HepG2 (cell line): ENCODE data around the gene TSEN54. TPM values are rescaled to one million over a fixed set of nuclear protein-coding genes. Genes with fewer than 3 reads are reported as not detected.
A peak's percentile ranks its signal among the peaks of the same experiment; 100 is the strongest.

Source experiments
- ATAC-seq: fragments of 200-7000 bp; cut with Tn5 transposase; 3 replicates; pipeline ENCODE4 v1.9.1; 2020; ENCODE audit warnings: mild to moderate bottlenecking, moderate library complexity
- BruUV-seq: library from RNA; stranded (reverse); fragments of 400-500 nt; replicated peaks from 2 replicates; lab custom pipeline; 2021; lab: Mats Ljungman, UMichigan
- CTCF ChIA-PET: fragments of 300-600 bp; formaldehyde crosslinking; extraction: SDS; loops from one replicate; lab custom pipeline; 2021; ENCODE audit warnings: low total read pairs, inconsistent platforms, low intra/inter-chr PET ratio; lab: Yijun Ruan, JAX
- POLR2A ChIA-PET: fragments of 350-600 bp; sonication (Branson Sonifier 250); formaldehyde crosslinking; loops from one replicate; lab custom pipeline; 2020; ENCODE audit warnings: antibody characterized with exemption, inconsistent platforms; lab: Yijun Ruan, JAX
- DNase-seq: peaks from one replicate; pipeline ENCODE4 v3.0.0-alpha.2; 2015; ENCODE audit warnings: low spot score
- FAIRE-seq: peaks from 3 replicates; lab custom pipeline; 2011; peaks lifted over from hg19 to GRCh38; lab: Jason Lieb, UNC
- H2AFZ ChIP-seq: one replicate; pipeline ENCODE4 v1.6.1; 2011; ENCODE audit warnings: low read length, inconsistent platforms
- H3K27ac ChIP-seq: fragments of 300-600 bp; 3 replicates; pipeline ENCODE4 v1.8.0; 2011; ENCODE audit warnings: mixed run types, mild to moderate bottlenecking, mixed read lengths, low read length, inconsistent platforms; ENCODE audit not compliant: insufficient read depth; ENCODE audit errors: extremely low read length
- H3K27me3 ChIP-seq, 2 experiments: fragments of 200-600 bp in 1 of 2; 2 replicates in 1 of 2; 3 replicates in 1 of 2; pipeline versions ENCODE4 v1.6.0 to v1.8.0; 2011; ENCODE audit warnings: low read length in 2 of 2, mild to moderate bottlenecking in 2 of 2, moderate library complexity in 2 of 2, inconsistent platforms in 1 of 2; ENCODE audit not compliant: insufficient read depth in 2 of 2, control insufficient read depth in 1 of 2
- H3K36me3 ChIP-seq, 2 experiments: fragments of 200-600 bp in 1 of 2; replicated peaks in 1 of 2; 2 replicates in 1 of 2; 3 replicates in 1 of 2; pipeline versions ENCODE4 v1.5.1 to v1.8.0; 2011; ENCODE audit warnings: low read length in 2 of 2, inconsistent platforms in 1 of 2; ENCODE audit not compliant: insufficient read depth in 2 of 2, control insufficient read depth in 1 of 2
- H3K4me1 ChIP-seq: 2 replicates; pipeline ENCODE4 v1.5.1; 2012; ENCODE audit warnings: low read length, inconsistent platforms; ENCODE audit not compliant: insufficient read depth
- H3K4me2 ChIP-seq: 2 replicates; pipeline ENCODE4 v1.6.0; 2011; ENCODE audit warnings: low read depth, low read length, inconsistent platforms
- H3K4me3 ChIP-seq, 3 experiments: fragments of 200-600 bp in 1 of 3; sonication (generic), shearing (Covaris generic) in 1 of 3; replicated peaks in 1 of 3; 2 replicates each; pipeline ENCODE4 v1.5.1; 2011 to 2016; ENCODE audit warnings: low read length in 3 of 3, inconsistent platforms in 2 of 3, low read depth in 2 of 3, mild to moderate bottlenecking in 2 of 3, control low read depth in 1 of 3, mixed read lengths in 1 of 3; ENCODE audit not compliant: insufficient read depth in 1 of 3
- H3K79me2 ChIP-seq: one replicate; pipeline ENCODE4 v1.6.1; 2011; ENCODE audit warnings: low read length, inconsistent platforms; ENCODE audit not compliant: insufficient read depth
- H3K9ac ChIP-seq: 2 replicates; pipeline ENCODE4 v1.6.0; 2011; ENCODE audit warnings: mild to moderate bottlenecking, low read depth, low read length, inconsistent platforms; ENCODE audit not compliant: insufficient read depth
- H3K9me3 ChIP-seq: 2 replicates; pipeline ENCODE4 v1.5.1; 2012; ENCODE audit warnings: mild to moderate bottlenecking, low read length
- H4K20me1 ChIP-seq: 2 replicates; pipeline ENCODE4 v1.6.0; 2011; ENCODE audit warnings: inconsistent platforms, mild to moderate bottlenecking, low read length, moderate library complexity; ENCODE audit not compliant: insufficient read depth
- CBFB ChIP-seq: sonication (generic); formaldehyde crosslinking; IDR thresholded peaks from 2 replicates; pipeline ENCODE4 v1.4.0; 2020; ENCODE audit warnings: missing genetic modification reagents
- EED ChIP-seq: sonication (generic); formaldehyde crosslinking; IDR thresholded peaks from 2 replicates; pipeline ENCODE4 v1.5.0; 2020; ENCODE audit warnings: mild to moderate bottlenecking, missing genetic modification reagents
- HMGXB4 ChIP-seq, 2 experiments: sonication (generic) in 1 of 2; formaldehyde crosslinking in 1 of 2; IDR thresholded peaks; 2 replicates each; pipeline versions ENCODE4 v1.4.0 to v1.6.1; 2018 to 2020; ENCODE audit warnings: missing genetic modification reagents in 2 of 2, borderline replicate concordance in 1 of 2, low read depth in 1 of 2, mild to moderate bottlenecking in 1 of 2, missing biosample characterization in 1 of 2
- KLF9 ChIP-seq: IDR thresholded peaks from 2 replicates; pipeline ENCODE4 v1.6.1; 2016; ENCODE audit warnings: low read depth
- MEF2D ChIP-seq: sonication (generic); formaldehyde crosslinking; IDR thresholded peaks from 2 replicates; pipeline ENCODE4 v1.5.1; 2020; ENCODE audit warnings: mild to moderate bottlenecking, missing genetic modification reagents
- PHF8 ChIP-seq: sonication (generic); formaldehyde crosslinking; IDR thresholded peaks from 2 replicates; pipeline ENCODE4 v1.5.0; 2020; ENCODE audit warnings: missing genetic modification reagents
- SETDB1 ChIP-seq: sonication (generic); formaldehyde crosslinking; IDR thresholded peaks from 2 replicates; pipeline ENCODE4 v1.5.1; 2020; ENCODE audit warnings: missing genetic modification reagents, mild to moderate bottlenecking, borderline replicate concordance
- THYN1 ChIP-seq: sonication (generic); formaldehyde crosslinking; IDR thresholded peaks from 2 replicates; pipeline ENCODE4 v1.8.1; 2023; ENCODE audit warnings: low read depth, mild to moderate bottlenecking, moderate library complexity, missing genetic modification reagents, borderline replicate concordance
- ZNF687 ChIP-seq: sonication (generic); formaldehyde crosslinking; IDR thresholded peaks from 2 replicates; pipeline ENCODE4 v1.5.1; 2020; ENCODE audit warnings: mild to moderate bottlenecking, missing genetic modification reagents, moderate library complexity
- ZNF720 ChIP-seq: sonication (generic); formaldehyde crosslinking; IDR thresholded peaks from 2 replicates; pipeline ENCODE4 v1.4.0; 2020; ENCODE audit warnings: missing genetic modification reagents
- ZSCAN25 ChIP-seq: sonication (generic); formaldehyde crosslinking; IDR thresholded peaks from 2 replicates; pipeline ENCODE4 v1.8.0; 2022; ENCODE audit warnings: mild to moderate bottlenecking, missing genetic modification reagents
- WGBS: methylation state at CpG from one replicate; pipeline ENCODE4 v1.1.6; 2017; ENCODE audit warnings: low lambda C conversion rate; 5-methylcytosine and 5-hydroxymethylcytosine counted together
- in situ Hi-C: cut with HindIII; loops from 2 replicates; pipeline ENCODE4 v1.10.0; 2017; ENCODE audit warnings: low pct_unique_long_range_greater_than_20kb; ENCODE audit not compliant: extremely low pct_ligation_motif_present
- intact Hi-C: fragments of 100-400 bp; cut with micrococcal nuclease; formaldehyde crosslinking; loops from one replicate; pipeline ENCODE4 v1.10.0; 2022; ENCODE audit not compliant: unreplicated experiment
- polyA plus RNA-seq, 8 experiments: library from polyadenylated mRNA; depleted of rRNA in 3 of 8; stranded (reverse) in 7 of 8; unstranded in 1 of 8; fragments of >200 nt; fragmentation: Illumina TruSeq in 4 of 8; extraction: Trizol in 4 of 8; gene quantifications; 2 replicates each; pipeline versions ENCODE4 v1.2.1 to v1.2.3, GENCODE V29; 2011 to 2016; ENCODE audit warnings: low read depth in 4 of 8, missing spikeins in 1 of 8, mixed read lengths in 1 of 8; ENCODE audit not compliant: insufficient read depth in 1 of 8
- total RNA-seq, 5 experiments: library from RNA; depleted of rRNA; stranded (reverse); fragments of >200 nt; fragmentation: Illumina TruSeq; extraction: Trizol; gene quantifications; 2 replicates each; pipeline ENCODE4 v1.2.3, GENCODE V29; 2016; ENCODE audit warnings: low read depth in 1 of 5
- TF ChIP-seq, protein P1 (sequence below): sonication (generic); formaldehyde crosslinking; IDR thresholded peaks from 2 replicates; pipeline ENCODE4 v1.5.0; 2020; ENCODE audit warnings: missing genetic modification reagents
- TF ChIP-seq, protein P2 (sequence below): sonication (generic); formaldehyde crosslinking; IDR thresholded peaks from 2 replicates; pipeline ENCODE4 v1.4.0; 2020; ENCODE audit warnings: mild to moderate bottlenecking, missing genetic modification reagents

TSEN54 gene
- total and polyA plus RNA-seq, 2 of the 13 experiments (the other 11 are each of a cell fraction or from before 2014, with no cell fraction given): 62.9 to 63.3 TPM

GRCh38 chr17:75516619-75517296 is 430 bp downstream of the TSEN54 start (continued):
- TF ChIP-seq PHF8 (CRISPR knock-in tag) (peak; percentile 51; the same call in 1 of the 2 replicates), SETDB1 (CRISPR knock-in tag) (no peak), MEF2D (CRISPR knock-in tag) (0 out of 2 replicates have a peak, but pooled peaks have one; percentile 36), CBFB (CRISPR knock-in tag) (0 out of 2 replicates have a peak, but pooled peaks have one; percentile 34)
- TF ChIP-seq, protein P1, sequence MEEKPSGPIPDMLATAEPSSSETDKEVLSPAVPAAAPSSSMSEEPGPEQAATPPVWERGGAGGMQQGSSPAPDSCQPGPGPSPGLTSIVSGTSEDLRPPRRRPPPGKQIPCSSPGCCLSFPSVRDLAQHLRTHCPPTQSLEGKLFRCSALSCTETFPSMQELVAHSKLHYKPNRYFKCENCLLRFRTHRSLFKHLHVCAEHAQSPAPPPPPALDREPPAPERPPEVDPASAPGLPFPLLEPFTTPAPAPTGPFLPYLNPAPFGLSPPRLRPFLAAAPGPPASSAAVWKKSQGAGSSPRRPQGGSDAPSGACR (CRISPR knock-in tag): 0 out of 2 replicates have a peak, but pooled peaks have one; percentile 34

DNA sequence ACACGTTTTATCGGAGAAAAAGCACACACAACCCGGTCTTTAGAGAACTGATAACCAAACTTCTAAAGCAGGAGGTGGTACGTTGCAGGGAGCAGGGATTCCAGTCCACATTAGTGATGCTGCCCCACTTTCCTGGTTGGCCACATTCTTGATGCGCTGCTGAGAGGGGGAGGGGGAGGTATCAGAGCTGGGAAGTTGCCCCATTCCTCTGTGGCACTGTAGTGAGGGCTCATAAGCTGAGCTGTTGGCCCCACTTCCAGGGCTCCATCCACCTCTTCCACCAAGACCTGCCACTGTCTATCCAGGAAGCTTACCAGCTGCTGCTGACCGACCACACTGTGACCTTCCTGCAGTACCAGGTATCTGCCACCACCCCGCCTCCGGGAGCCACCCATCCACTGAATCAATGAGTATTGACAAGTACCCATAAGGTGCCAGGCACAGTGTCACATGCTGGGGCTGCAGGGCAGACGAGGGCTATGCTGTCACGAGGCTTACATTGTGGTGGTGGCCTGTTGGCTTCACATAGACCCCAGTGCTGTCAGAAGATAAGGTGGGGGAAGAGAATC is 1.1 kb downstream of the TSEN54 start:
- Histone ChIP-seq H3K36me3 (peaks cover 7 to 20% of the 10 kb centered on the region in 2 experiments; a peak in 4 of 5 replicates), H3K27ac (peak overlapping the region; percentile 41), H2AFZ (no peak overlapping the region), H3K79me2 (peaks cover 10% of the 10 kb centered on the region), H3K4me1 (peaks cover 36% of the 10 kb centered on the region), H3K9ac (peak overlapping the region; percentile 64), H3K4me2 (peak overlapping the region; percentile 90), H3K9me3 (no peaks in the 10 kb centered on the region), H3K27me3 (no peaks in the 10 kb centered on the region; a peak in 1 of 5 replicates), H4K20me1 (0 out of 2 replicates have a peak, but pooled peaks cover 4% of the 10 kb centered on the region), H3K4me3 (peak overlapping the region; percentile 68 to 93 (median 79))
- ChIA-PET POLR2A (interaction anchor here (1.0 to 2.5 kb wide), 9 partner anchors 8 to 263 kb away, joined by 3 to 29 read pairs (median 9); partner anchors contain the start of genes LLGL2 and TMEM94), CTCF (interaction anchor here (1.4 to 3.1 kb wide), 3 partner anchors 8 to 72 kb away, joined by 7 to 26 read pairs (median 22); partner anchors contain the start of gene LLGL2)
- in situ Hi-C loops: no loop called here
- 21% methylated on average over 9 of the region's 10 CpGs for WGBS
- intact Hi-C loops: loop anchor here (1.0 kb wide), 1 partner anchor 8 kb away; the partner anchor contains the start of gene LLGL2
- 0 out of 3 replicates have a peak, but pooled peaks have one; percentile 2 for ATAC-seq
- FAIRE-seq: no peak
- TSS peak; percentile 47 for BruUV-seq
- no peak for DNase-seq
- peak; percentile 5; the same call in 1 of the 2 replicates for TF ChIP-seq ZNF687 (CRISPR knock-in tag)
- TF ChIP-seq EED (CRISPR knock-in tag): no peak
- no peak for TF ChIP-seq KLF9
- 0 out of 2 replicates have a peak, but pooled peaks have one; percentile 42 for TF ChIP-seq ZSCAN25 (CRISPR knock-in tag)
- TF ChIP-seq THYN1 (CRISPR knock-in tag): no peak
- TF ChIP-seq ZNF720 (CRISPR knock-in tag): no peak
- TF ChIP-seq, protein P2, sequence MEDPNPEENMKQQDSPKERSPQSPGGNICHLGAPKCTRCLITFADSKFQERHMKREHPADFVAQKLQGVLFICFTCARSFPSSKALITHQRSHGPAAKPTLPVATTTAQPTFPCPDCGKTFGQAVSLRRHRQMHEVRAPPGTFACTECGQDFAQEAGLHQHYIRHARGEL (CRISPR knock-in tag): no peak
- 0 out of 4 replicates have a peak, but pooled peaks of 1 of the 2 experiments have one; percentile 1 for TF ChIP-seq HMGXB4 (CRISPR knock-in tag; IDR thresholded peaks at IDR 0.05; ENCODE audit: borderline replicate concordance in 1 of 2, low read depth in 1 of 2)
